Common myeloid progenitor, CD34-positive (primary cell): ENCODE measurements around the gene HBS1L.

ENCODE experiments used
- CTCF ChIA-PET: fragments of 350-600 bp; sonication (Branson Sonifier 250); formaldehyde crosslinking; loops from one replicate; lab custom pipeline; 2021; ENCODE audit warnings: antibody characterized with exemption; lab: Charles Lee
- POLR2A ChIA-PET: fragments of 350-600 bp; sonication (Branson Sonifier 250); formaldehyde crosslinking; loops from one replicate; lab custom pipeline; 2021; ENCODE audit warnings: antibody characterized with exemption; lab: Charles Lee
- DNase-seq, 3 donors: peaks; one replicate each; pipeline versions ENCODE4 v3.0.0 to v3.0.0-alpha.2; 2013
- H3K27ac ChIP-seq, 2 experiments: 1 replicate in 1 of 2; 2 replicates in 1 of 2; pipeline ENCODE4 v1.7.0; 2013; ENCODE audit warnings: inconsistent platforms in 2 of 2, low read length in 2 of 2, mild to moderate bottlenecking in 2 of 2, low read depth in 1 of 2, moderate library complexity in 1 of 2; ENCODE audit not compliant: severe bottlenecking in 2 of 2, insufficient read depth in 1 of 2, poor library complexity in 1 of 2
- H3K27me3 ChIP-seq, 5 experiments: replicated peaks in 2 of 5; 1 replicate in 3 of 5; 2 replicates in 2 of 5; pipeline versions ENCODE4 v1.6.1 to v1.7.0; 2013; ENCODE audit warnings: low read length in 4 of 5, mild to moderate bottlenecking in 2 of 5, moderate library complexity in 2 of 5, inconsistent platforms in 1 of 5; ENCODE audit not compliant: insufficient read depth in 5 of 5, control insufficient read depth in 4 of 5
- H3K36me3 ChIP-seq, 4 experiments: 1 replicate in 2 of 4; 2 replicates in 2 of 4; pipeline versions ENCODE4 v1.6.1 to v1.7.0; 2013; ENCODE audit warnings: low read length in 3 of 4, control low read depth in 1 of 4, mild to moderate bottlenecking in 1 of 4; ENCODE audit not compliant: control insufficient read depth in 4 of 4, insufficient read depth in 4 of 4
- H3K4me1 ChIP-seq, 4 experiments: 1 replicate in 3 of 4; 2 replicates in 1 of 4; pipeline versions ENCODE4 v1.6.1 to v1.7.1; 2013; ENCODE audit warnings: low read length in 3 of 4, mild to moderate bottlenecking in 3 of 4, control low read depth in 1 of 4, inconsistent platforms in 1 of 4, moderate library complexity in 1 of 4; ENCODE audit not compliant: control insufficient read depth in 4 of 4, insufficient read depth in 4 of 4; ENCODE audit errors: control extremely low read depth in 1 of 4
- H3K4me3 ChIP-seq, 7 experiments: 1 replicate in 4 of 7; 2 replicates in 3 of 7; pipeline versions ENCODE4 v1.5.1 to v1.7.0; 2013; ENCODE audit warnings: mild to moderate bottlenecking in 7 of 7, low read length in 6 of 7, moderate library complexity in 6 of 7, inconsistent platforms in 2 of 7, low read depth in 2 of 7, control low read depth in 1 of 7; ENCODE audit not compliant: insufficient read depth in 4 of 7, control insufficient read depth in 1 of 7; ENCODE audit errors: extremely low read depth in 1 of 7
- H3K9me3 ChIP-seq, 5 experiments: 1 replicate in 4 of 5; 2 replicates in 1 of 5; pipeline versions ENCODE4 v1.6.1 to v1.7.1; 2013; ENCODE audit warnings: low read length in 4 of 5, mild to moderate bottlenecking in 2 of 5, inconsistent platforms in 1 of 5, low read depth in 1 of 5, moderate library complexity in 1 of 5; ENCODE audit not compliant: control insufficient read depth in 4 of 5, insufficient read depth in 2 of 5; ENCODE audit errors: control extremely low read depth in 1 of 5
- WGBS: methylation state at CpG from one replicate; pipeline ENCODE4 v1.1.5; 2013; ENCODE audit not compliant: insufficient coverage; 5-methylcytosine and 5-hydroxymethylcytosine counted together

Gene HBS1L

DNA sequence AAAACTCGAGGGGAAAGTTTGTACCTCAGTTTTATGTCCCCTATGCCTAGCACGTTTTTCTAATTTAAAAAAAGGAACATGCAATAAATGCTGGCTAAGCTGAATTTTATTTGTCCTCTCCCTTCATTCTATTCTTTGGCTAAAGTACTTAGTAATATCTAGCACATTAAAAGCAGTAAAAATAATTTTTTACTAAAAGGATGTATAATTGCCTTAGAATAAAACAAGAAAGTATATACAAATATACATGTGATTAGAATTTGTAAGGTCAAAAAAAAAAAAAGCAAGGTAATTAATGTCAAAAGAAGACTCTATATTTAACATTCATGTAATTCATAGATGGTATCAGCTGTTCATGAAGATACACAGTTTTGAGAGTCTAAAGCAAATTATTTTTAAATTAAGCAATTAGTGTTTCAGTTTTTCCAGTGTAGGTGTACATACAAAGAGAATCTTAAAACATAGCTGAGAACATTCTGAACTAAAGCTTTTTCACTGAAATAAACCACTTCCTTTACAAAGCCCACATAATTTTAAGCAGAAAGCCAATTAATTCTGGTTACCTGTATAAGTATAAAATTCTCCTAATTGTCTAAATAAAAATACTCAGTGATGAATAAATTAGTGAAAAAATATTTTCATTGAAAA is 32.4 kb downstream of the HBS1L start:
- ChIA-PET CTCF (interaction anchor here (1.9 to 2.4 kb wide), 2 partner anchors 18 to 20 kb away, joined by 4 to 6 read pairs; no protein-coding TSS in a partner anchor), POLR2A (no interaction called here)
- WGBS = 83% methylated on average over 1 of the region's 2 CpGs
- Histone ChIP-seq H3K36me3 (peaks cover 0 to 9% (median 1%) of the 10 kb centered on the region in 4 experiments), H3K27ac (no peak overlapping the region), H3K4me3 (no peak overlapping the region), H3K9me3 (no peaks in the 10 kb centered on the region), H3K4me1 (peaks cover 0 to 4% (median 3%) of the 10 kb centered on the region in 4 experiments), H3K27me3 (no peaks in the 10 kb centered on the region)
- no peak for DNase-seq

DNA sequence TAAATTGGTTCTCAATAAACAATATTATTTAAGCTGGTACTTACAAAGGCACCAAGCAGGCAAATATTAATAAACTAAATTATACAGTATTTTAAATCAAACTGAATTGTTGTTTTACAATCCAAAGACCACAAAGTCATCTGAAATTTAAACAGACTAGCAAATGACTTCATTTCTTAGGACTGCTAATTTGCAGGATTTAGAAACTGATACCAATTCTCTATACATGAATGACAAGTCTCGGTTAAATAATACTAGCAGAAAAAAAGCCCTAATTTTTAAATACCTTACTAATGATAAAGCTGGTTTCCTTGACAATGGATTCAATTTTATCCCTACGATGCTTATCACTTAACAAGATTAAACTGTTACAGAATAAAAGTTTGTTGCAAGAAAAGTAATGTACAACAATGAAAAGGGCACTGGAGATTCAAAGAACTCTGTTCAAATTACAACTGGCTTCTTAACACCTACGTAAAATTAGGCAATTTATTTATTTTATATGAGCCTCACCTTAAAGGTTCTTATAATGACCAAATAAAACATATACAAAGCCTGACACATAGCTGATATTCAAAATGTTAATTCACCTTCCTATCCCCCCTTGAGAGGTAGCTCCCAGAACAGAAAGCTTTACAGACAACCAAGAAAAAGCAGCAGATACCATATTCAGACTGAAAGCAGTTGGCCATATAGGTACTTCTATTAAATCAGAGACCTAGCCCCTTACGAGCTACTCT is 33.1 kb downstream of the HBS1L start:
- Histone ChIP-seq H3K27me3 (no peaks in the 10 kb centered on the region), H3K36me3 (peaks cover 0 to 9% (median 1%) of the 10 kb centered on the region in 4 experiments), H3K27ac (no peak overlapping the region), H3K4me1 (peaks cover 0 to 4% (median 3%) of the 10 kb centered on the region in 4 experiments), H3K4me3 (no peak overlapping the region), H3K9me3 (no peaks in the 10 kb centered on the region)
- CTCF ChIA-PET = interaction anchor here (0.9 to 2.4 kb wide), 4 partner anchors 15 to 19 kb away, joined by 3 to 6 read pairs (median 4); no protein-coding TSS in a partner anchor
- POLR2A ChIA-PET = no interaction called here
- DNase-seq = no peak
- whole genome bisulfite sequencing = 88% methylated on average over 1 of the region's 4 CpGs

DNA sequence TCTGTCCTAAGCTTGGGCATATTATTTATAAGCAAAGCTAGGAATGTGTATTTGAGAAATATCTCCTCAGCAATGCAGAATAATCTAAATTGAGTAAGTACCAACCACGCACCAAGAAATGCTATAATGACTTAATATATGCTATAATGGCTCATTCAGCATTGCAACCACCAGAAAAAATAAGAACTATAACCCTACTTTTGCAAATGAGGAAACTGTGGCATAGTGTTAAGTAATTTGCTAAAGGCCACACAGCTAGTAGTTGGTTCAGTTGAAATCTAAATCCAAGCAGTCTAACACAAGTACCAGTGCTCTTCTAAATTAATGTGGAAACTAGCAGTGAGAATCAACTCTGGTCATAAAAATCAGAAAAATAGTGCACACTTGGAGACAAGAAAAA is 35.7 kb downstream of the HBS1L start:
- POLR2A ChIA-PET = no interaction called here
- CTCF ChIA-PET = interaction anchor here (1.6 kb wide), 1 partner anchor 405 kb away, joined by 4 read pairs; no protein-coding TSS in a partner anchor
- Histone ChIP-seq H3K27me3 (no peaks in the 10 kb centered on the region), H3K4me3 (no peak overlapping the region), H3K36me3 (peaks cover 0 to 2% (median 0%) of the 10 kb centered on the region in 4 experiments), H3K27ac (no peak overlapping the region), H3K9me3 (no peaks in the 10 kb centered on the region), H3K4me1 (peaks cover 0 to 11% (median 7%) of the 10 kb centered on the region in 4 experiments)
- peak in 2 of 3 donors; percentile 9 to 15 for DNase-seq
- WGBS = no CpG with 5 or more reads among the region's 1 CpG

DNA sequence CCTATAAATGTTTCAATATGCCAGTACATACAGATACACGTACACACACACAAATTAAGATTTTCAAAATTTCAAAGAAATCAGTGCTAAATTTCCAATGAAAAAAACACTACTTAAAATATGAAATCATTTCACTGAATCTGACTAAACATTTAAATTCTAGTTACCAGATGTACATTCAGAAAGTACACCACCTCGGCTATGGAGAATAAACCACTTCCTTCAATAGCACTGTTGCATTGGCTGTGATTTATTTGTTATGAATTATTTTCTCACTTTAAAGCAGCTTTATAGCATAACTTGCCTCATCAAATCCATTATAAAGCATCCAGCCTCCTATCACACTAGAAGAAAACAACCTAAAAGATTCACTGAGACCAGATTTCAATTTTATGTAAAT is 36.6 kb downstream of the HBS1L start:
- H3K4me3 ChIP-seq = no peak overlapping the region
- CTCF ChIA-PET = no interaction called here
- no peaks in the 10 kb centered on the region for H3K9me3 ChIP-seq
- DNase-seq = no peak
- 92% methylated on average over 1 of the region's 2 CpGs for whole genome bisulfite sequencing
- POLR2A ChIA-PET = no interaction called here
- H3K4me1 ChIP-seq = peaks cover 0 to 12% (median 7%) of the 10 kb centered on the region in 4 experiments
- peaks cover 0 to 2% (median 0%) of the 10 kb centered on the region in 4 experiments for H3K36me3 ChIP-seq
- no peaks in the 10 kb centered on the region for H3K27me3 ChIP-seq
- no peak overlapping the region for H3K27ac ChIP-seq

DNA sequence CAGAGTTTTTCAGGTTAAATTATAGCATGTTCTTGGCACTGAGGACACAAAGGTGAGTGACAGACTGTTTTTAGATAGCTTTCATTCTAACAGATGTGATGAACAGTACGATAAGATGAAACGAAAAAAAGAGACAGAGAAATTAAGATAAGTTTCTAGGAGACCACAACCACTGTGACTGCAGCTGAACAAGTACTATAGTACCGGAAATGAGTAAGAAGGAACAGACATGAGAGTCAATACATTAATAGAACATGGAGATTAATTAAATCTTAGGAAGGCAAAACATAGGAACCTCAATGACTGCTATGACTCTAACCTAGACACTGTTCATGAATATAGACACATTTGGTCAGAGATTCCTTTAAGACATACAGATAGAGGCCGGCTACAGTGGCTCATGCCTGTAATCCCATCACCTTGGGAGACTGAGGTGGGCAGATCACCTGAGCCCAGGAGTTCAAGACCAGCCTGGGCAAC is 40.2 kb downstream of the HBS1L start:
- ChIA-PET CTCF (interaction anchor here (0.7 to 1.0 kb wide), 2 partner anchors 8 to 10 kb away, joined by 3 read pairs; no protein-coding TSS in a partner anchor), POLR2A (no interaction called here)
- Histone ChIP-seq H3K4me3 (no peak overlapping the region), H3K9me3 (no peaks in the 10 kb centered on the region), H3K4me1 (peaks cover 0 to 8% (median 3%) of the 10 kb centered on the region in 4 experiments), H3K27ac (peak overlapping the region in 1 of 2 experiments; percentile 16), H3K27me3 (no peaks in the 10 kb centered on the region), H3K36me3 (peaks cover 0 to 4% (median 1%) of the 10 kb centered on the region in 4 experiments)
- DNase-seq = peak in 2 of 3 donors; percentile 34 to 57
- 30% methylated on average over 2 of the region's 4 CpGs for WGBS

DNA sequence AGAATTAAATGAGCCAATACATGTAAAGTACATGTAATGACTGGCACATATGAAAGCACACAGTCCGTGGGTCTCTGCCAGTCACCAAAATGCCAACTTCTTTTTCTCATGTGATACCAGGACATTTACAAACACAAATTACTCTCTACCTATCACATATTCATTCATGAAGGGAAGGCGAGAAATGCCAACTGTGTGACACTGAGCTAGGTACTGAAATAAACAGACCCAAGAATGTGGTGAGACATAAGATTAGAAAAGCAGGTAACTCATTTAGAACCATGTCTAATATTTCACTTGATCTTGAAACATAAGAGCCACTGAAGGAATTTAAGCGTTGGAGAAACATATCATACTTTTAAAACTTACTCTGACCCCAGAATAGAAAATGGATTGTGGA is 41.4 kb downstream of the HBS1L start:
- ChIA-PET POLR2A (no interaction called here), CTCF (no interaction called here)
- H3K9me3 ChIP-seq = no peaks in the 10 kb centered on the region
- H3K4me3 ChIP-seq = no peak overlapping the region
- H3K36me3 ChIP-seq = peaks cover 0 to 4% (median 1%) of the 10 kb centered on the region in 4 experiments
- H3K27me3 ChIP-seq = no peaks in the 10 kb centered on the region
- peaks cover 0 to 8% (median 3%) of the 10 kb centered on the region in 4 experiments for H3K4me1 ChIP-seq
- DNase-seq = no peak
- no CpG with 5 or more reads among the region's 3 CpGs for WGBS
- H3K27ac ChIP-seq = no peak overlapping the region

DNA sequence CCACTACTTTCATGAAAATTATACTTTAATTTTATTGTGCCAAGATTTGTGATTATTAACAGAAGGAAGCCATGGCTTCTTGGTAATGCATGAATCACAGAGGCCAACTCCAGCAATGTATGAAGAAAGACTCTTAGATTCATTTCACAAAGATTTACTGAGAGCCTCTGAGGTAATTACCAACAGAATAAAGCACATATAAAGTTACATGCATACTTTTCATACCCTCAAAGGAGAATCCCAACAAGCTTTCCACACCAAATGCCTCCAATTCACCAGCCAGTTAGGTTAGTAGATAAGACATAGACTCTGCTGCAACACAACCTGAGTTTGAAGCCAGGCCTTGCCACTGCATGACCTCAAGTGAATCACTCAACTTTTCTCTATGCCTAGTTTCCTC is 41.9 kb downstream of the HBS1L start:
- H3K36me3 ChIP-seq = peaks cover 0 to 4% (median 1%) of the 10 kb centered on the region in 4 experiments
- H3K4me3 ChIP-seq = no peak overlapping the region
- H3K9me3 ChIP-seq = no peaks in the 10 kb centered on the region
- no peaks in the 10 kb centered on the region for H3K27me3 ChIP-seq
- H3K27ac ChIP-seq = no peak overlapping the region
- no peak for DNase-seq
- H3K4me1 ChIP-seq = peaks cover 0 to 8% (median 3%) of the 10 kb centered on the region in 4 experiments
- CTCF ChIA-PET = no interaction called here
- POLR2A ChIA-PET = no interaction called here
